Measurements from ENCODE around the gene PAK5.

Gene PAK5

GRCh38 chr20:9637889-9638288 is 201.0 kb downstream of the PAK5 start:
- H4K20me1 ChIP-seq (ENCODE audit: low read depth, low read length), result no peaks in the 10 kb centered on the region
- no peak overlapping the region for H3K9ac ChIP-seq (ENCODE audit: low read length)
- no peaks in the 10 kb centered on the region for H3F3A ChIP-seq (ENCODE audit: insufficient read depth)
- no peak overlapping the region for H3K4me2 ChIP-seq (ENCODE audit: low read depth, low read length, poor library complexity, severe bottlenecking)
- no peak overlapping the region for H3K27ac ChIP-seq (ENCODE audit: low read depth, low read length)
- no peaks in the 10 kb centered on the region for H3K79me2 ChIP-seq (ENCODE audit: insufficient read depth, low read length)
- TF ChIP-seq, protein P1, sequence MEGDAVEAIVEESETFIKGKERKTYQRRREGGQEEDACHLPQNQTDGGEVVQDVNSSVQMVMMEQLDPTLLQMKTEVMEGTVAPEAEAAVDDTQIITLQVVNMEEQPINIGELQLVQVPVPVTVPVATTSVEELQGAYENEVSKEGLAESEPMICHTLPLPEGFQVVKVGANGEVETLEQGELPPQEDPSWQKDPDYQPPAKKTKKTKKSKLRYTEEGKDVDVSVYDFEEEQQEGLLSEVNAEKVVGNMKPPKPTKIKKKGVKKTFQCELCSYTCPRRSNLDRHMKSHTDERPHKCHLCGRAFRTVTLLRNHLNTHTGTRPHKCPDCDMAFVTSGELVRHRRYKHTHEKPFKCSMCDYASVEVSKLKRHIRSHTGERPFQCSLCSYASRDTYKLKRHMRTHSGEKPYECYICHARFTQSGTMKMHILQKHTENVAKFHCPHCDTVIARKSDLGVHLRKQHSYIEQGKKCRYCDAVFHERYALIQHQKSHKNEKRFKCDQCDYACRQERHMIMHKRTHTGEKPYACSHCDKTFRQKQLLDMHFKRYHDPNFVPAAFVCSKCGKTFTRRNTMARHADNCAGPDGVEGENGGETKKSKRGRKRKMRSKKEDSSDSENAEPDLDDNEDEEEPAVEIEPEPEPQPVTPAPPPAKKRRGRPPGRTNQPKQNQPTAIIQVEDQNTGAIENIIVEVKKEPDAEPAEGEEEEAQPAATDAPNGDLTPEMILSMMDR (IDR thresholded peaks at IDR 0.05; ENCODE audit: insufficient read depth, low read length, poor library complexity, severe bottlenecking), result no peak
- TF ChIP-seq EZH2phosphoT487 (conservative IDR thresholded peaks at IDR 0.05; ENCODE audit: low read length), result no peak
- no peaks in the 10 kb centered on the region for H3K9me2 ChIP-seq (replicated peaks; ENCODE audit: insufficient read depth, low read length)
- H3K4me3 ChIP-seq (ENCODE audit: insufficient read depth, low read length, poor library complexity, severe bottlenecking), result no peak overlapping the region
- H3K36me3 ChIP-seq (ENCODE audit: low read length), result no peaks in the 10 kb centered on the region
- H3K9me3 ChIP-seq (ENCODE audit: insufficient read depth, low read length), result no peaks in the 10 kb centered on the region
- no peak overlapping the region for H2AFZ ChIP-seq (ENCODE audit: low read depth, low read length, severe bottlenecking)
- H3K27me3 ChIP-seq (ENCODE audit: low read length), result no peaks in the 10 kb centered on the region

GRCh38 chr20:9635750-9636149 is 203.1 kb downstream of the PAK5 start:
- Histone ChIP-seq H3K27ac (ENCODE audit: low read depth, low read length) (no peak overlapping the region), H4K20me1 (ENCODE audit: low read depth, low read length) (no peaks in the 10 kb centered on the region), H3K9ac (ENCODE audit: low read length) (no peak overlapping the region), H2AFZ (ENCODE audit: low read depth, low read length, severe bottlenecking) (no peak overlapping the region), H3F3A (ENCODE audit: insufficient read depth) (no peaks in the 10 kb centered on the region), H3K79me2 (ENCODE audit: insufficient read depth, low read length) (no peaks in the 10 kb centered on the region), H3K4me2 (ENCODE audit: low read depth, low read length, poor library complexity, severe bottlenecking) (no peak overlapping the region), H3K4me3 (ENCODE audit: insufficient read depth, low read length, poor library complexity, severe bottlenecking) (no peak overlapping the region), H3K9me3 (ENCODE audit: insufficient read depth, low read length) (no peaks in the 10 kb centered on the region), H3K36me3 (ENCODE audit: low read length) (no peaks in the 10 kb centered on the region), H3K27me3 (ENCODE audit: low read length) (no peaks in the 10 kb centered on the region), H3K9me2 (replicated peaks; ENCODE audit: insufficient read depth, low read length) (no peaks in the 10 kb centered on the region)
- TF ChIP-seq, protein P1 (IDR thresholded peaks at IDR 0.05; ENCODE audit: insufficient read depth, low read length, poor library complexity, severe bottlenecking), result no peak
- TF ChIP-seq EZH2phosphoT487 (conservative IDR thresholded peaks at IDR 0.05; ENCODE audit: low read length), result no peak

DNA sequence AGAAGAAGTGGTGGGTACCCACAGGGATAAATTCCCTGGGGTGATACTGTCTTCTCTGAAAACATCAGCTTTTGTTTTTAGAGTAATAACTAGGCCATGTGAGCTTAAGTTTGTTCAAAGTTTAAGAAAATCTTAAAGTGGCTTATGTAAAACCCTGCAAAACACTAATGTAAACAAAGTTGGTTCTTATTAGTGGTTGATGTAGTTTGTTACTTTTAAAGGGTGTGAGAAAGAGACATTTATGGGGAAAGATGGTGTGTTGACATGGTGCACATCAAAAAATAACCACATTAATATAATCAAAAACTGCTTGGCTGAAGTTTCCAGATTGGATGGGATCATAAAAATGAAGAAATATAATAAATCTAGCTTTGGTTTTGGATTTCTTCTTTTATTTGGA is 204.5 kb downstream of the PAK5 start:
- no peak overlapping the region for H3K4me2 ChIP-seq (ENCODE audit: low read depth, low read length, poor library complexity, severe bottlenecking)
- H3K4me3 ChIP-seq (ENCODE audit: insufficient read depth, low read length, poor library complexity, severe bottlenecking), result no peak overlapping the region
- no peaks in the 10 kb centered on the region for H3K9me2 ChIP-seq (replicated peaks; ENCODE audit: insufficient read depth, low read length)
- H3K36me3 ChIP-seq (ENCODE audit: low read length), result no peaks in the 10 kb centered on the region
- no peak overlapping the region for H2AFZ ChIP-seq (ENCODE audit: low read depth, low read length, severe bottlenecking)
- no peaks in the 10 kb centered on the region for H3K9me3 ChIP-seq (ENCODE audit: insufficient read depth, low read length)
- TF ChIP-seq, protein P1 (IDR thresholded peaks at IDR 0.05; ENCODE audit: insufficient read depth, low read length, poor library complexity, severe bottlenecking), result no peak
- no peak for TF ChIP-seq EZH2phosphoT487 (conservative IDR thresholded peaks at IDR 0.05; ENCODE audit: low read length)
- H3F3A ChIP-seq (ENCODE audit: insufficient read depth), result no peaks in the 10 kb centered on the region
- no peak overlapping the region for H3K27ac ChIP-seq (ENCODE audit: low read depth, low read length)
- no peak overlapping the region for H3K9ac ChIP-seq (ENCODE audit: low read length)
- no peaks in the 10 kb centered on the region for H3K27me3 ChIP-seq (ENCODE audit: low read length)
- no peaks in the 10 kb centered on the region for H3K79me2 ChIP-seq (ENCODE audit: insufficient read depth, low read length)
- H4K20me1 ChIP-seq (ENCODE audit: low read depth, low read length), result no peaks in the 10 kb centered on the region

Data from SU-DHL-6 (cell line).